Islet of Langerhans (tissue), 1 donor: Measurements from ENCODE around the gene NUB1.

Source experiments
- FAIRE-seq: peaks from one replicate; lab custom pipeline; 2011; peaks lifted over from hg19 to GRCh38; lab: Jason Lieb, UNC

Gene NUB1

GRCh38 chr7:151378011-151378410 lies 36.4 kb downstream of the NUB1 start:
- FAIRE-seq, result no peak

- FAIRE-seq, result no peak
Measured at GRCh38 chr7:151378496-151379192, 37.0 kb downstream of the NUB1 start.

GRCh38 chr7:151379193-151379520 lies 37.5 kb downstream of the NUB1 start:
- FAIRE-seq, result no peak

- FAIRE-seq, result no peak
Measured at GRCh38 chr7:151379534-151380198, 38.1 kb downstream of the NUB1 start.

GRCh38 chr7:151380199-151381097 lies 38.8 kb downstream of the NUB1 start:
- FAIRE-seq, result no peak

- FAIRE-seq, result no peak
Measured at GRCh38 chr7:151381098-151381347, 39.4 kb downstream of the NUB1 start.

- no peak for FAIRE-seq
Measured at GRCh38 chr7:151381348-151382078, 39.9 kb downstream of the NUB1 start.

GRCh38 chr7:151382079-151382885 lies 40.7 kb downstream of the NUB1 start:
- no peak for FAIRE-seq

- no peak for FAIRE-seq
Measured at GRCh38 chr7:151383638-151384351, 42.2 kb downstream of the NUB1 start.

- no peak for FAIRE-seq
Measured at GRCh38 chr7:151384352-151384697, 42.7 kb downstream of the NUB1 start.

GRCh38 chr7:151384776-151385625 lies 43.4 kb downstream of the NUB1 start:
- FAIRE-seq, result no peak

GRCh38 chr7:151385626-151386300 lies 44.2 kb downstream of the NUB1 start:
- FAIRE-seq, result no peak

- no peak for FAIRE-seq
Measured at GRCh38 chr7:151386301-151387160, 44.9 kb downstream of the NUB1 start.

- no peak for FAIRE-seq
Measured at GRCh38 chr7:151387161-151388006, 45.8 kb downstream of the NUB1 start.

GRCh38 chr7:151388007-151388297 lies 46.3 kb downstream of the NUB1 start:
- FAIRE-seq, result no peak

GRCh38 chr7:151388430-151388829 lies 46.8 kb downstream of the NUB1 start:
- FAIRE-seq, result no peak

GRCh38 chr7:151389096-151389767 lies 47.6 kb downstream of the NUB1 start:
- FAIRE-seq, result no peak
